ENCODE measurements around the gene GEMIN2. TPM values are rescaled to one million over a fixed set of nuclear protein-coding genes. Genes with fewer than 3 reads are reported as not detected.
A peak's percentile ranks its signal among the peaks of the same experiment; 100 is the strongest.

The GEMIN2 gene
- total RNA-seq, 4 donors from 2014 or later = 13.7 to 20.1 (median 17.7) TPM

GRCh38 chr14:39176263-39177167 is 62.4 kb downstream of the GEMIN2 start:
- peaks cover 48 to 53% (median 51%) of the 10 kb centered on the region in 4 donors for H3K36me3 ChIP-seq

GRCh38 chr14:39177168-39177545 is 63.0 kb downstream of the GEMIN2 start:
- DNase-seq (ENCODE audit: extremely low spot score) = no peak
- H3K9me3 ChIP-seq = no peaks in the 10 kb centered on the region
- no peak overlapping the region for H3K4me3 ChIP-seq
- H3K4me1 ChIP-seq = peaks cover 14 to 32% (median 22%) of the 10 kb centered on the region in 4 donors
- TF ChIP-seq POLR2A (IDR thresholded peaks at IDR 0.05; ENCODE audit: low read depth) = no peak
- TF ChIP-seq POLR2AphosphoS5 (IDR thresholded peaks at IDR 0.05) = no peak
- TF ChIP-seq EP300 (IDR thresholded peaks at IDR 0.05) = no peak
- TF ChIP-seq, protein P1, sequence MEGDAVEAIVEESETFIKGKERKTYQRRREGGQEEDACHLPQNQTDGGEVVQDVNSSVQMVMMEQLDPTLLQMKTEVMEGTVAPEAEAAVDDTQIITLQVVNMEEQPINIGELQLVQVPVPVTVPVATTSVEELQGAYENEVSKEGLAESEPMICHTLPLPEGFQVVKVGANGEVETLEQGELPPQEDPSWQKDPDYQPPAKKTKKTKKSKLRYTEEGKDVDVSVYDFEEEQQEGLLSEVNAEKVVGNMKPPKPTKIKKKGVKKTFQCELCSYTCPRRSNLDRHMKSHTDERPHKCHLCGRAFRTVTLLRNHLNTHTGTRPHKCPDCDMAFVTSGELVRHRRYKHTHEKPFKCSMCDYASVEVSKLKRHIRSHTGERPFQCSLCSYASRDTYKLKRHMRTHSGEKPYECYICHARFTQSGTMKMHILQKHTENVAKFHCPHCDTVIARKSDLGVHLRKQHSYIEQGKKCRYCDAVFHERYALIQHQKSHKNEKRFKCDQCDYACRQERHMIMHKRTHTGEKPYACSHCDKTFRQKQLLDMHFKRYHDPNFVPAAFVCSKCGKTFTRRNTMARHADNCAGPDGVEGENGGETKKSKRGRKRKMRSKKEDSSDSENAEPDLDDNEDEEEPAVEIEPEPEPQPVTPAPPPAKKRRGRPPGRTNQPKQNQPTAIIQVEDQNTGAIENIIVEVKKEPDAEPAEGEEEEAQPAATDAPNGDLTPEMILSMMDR (IDR thresholded peaks at IDR 0.05) = no peak
- peaks cover 53 to 60% (median 57%) of the 10 kb centered on the region in 4 donors for H3K36me3 ChIP-seq
- WGBS = 88% methylated on average over 9 of the region's 9 CpGs
- no peak overlapping the region for H3K27ac ChIP-seq (replicated peaks in 1 of 4)
- intact Hi-C loops (cut with DNase I) = no loop called here
- no peaks in the 10 kb centered on the region for H3K27me3 ChIP-seq

More at GRCh38 chr14:39176263-39177167, 62.4 kb downstream of the GEMIN2 start:
- TF ChIP-seq POLR2A (IDR thresholded peaks at IDR 0.05; ENCODE audit: low read depth) (no peak), POLR2AphosphoS5 (IDR thresholded peaks at IDR 0.05) (no peak), EP300 (IDR thresholded peaks at IDR 0.05) (no peak)
- TF ChIP-seq, protein P1 (IDR thresholded peaks at IDR 0.05) = no peak
- H3K4me1 ChIP-seq = peaks cover 14 to 32% (median 22%) of the 10 kb centered on the region in 4 donors
- peak overlapping the region in 3 of 4 donors; percentile 92 to 94 (median 92) for H3K27ac ChIP-seq (replicated peaks in 1 of 4)
- 73% methylated on average over 5 of the region's 5 CpGs for WGBS
- no peaks in the 10 kb centered on the region for H3K27me3 ChIP-seq
- peak overlapping the region; percentile 70 to 92 (median 78) for H3K4me3 ChIP-seq
- DNase-seq (ENCODE audit: extremely low spot score) = no peak
- H3K9me3 ChIP-seq = no peaks in the 10 kb centered on the region
- intact Hi-C loops (cut with DNase I) = no loop called here

- Histone ChIP-seq H3K36me3 (peaks cover 61 to 79% (median 74%) of the 10 kb centered on the region in 4 donors), H3K4me1 (peaks cover 14 to 32% (median 22%) of the 10 kb centered on the region in 4 donors), H3K4me3 (no peak overlapping the region), H3K9me3 (no peaks in the 10 kb centered on the region), H3K27ac (replicated peaks in 1 of 4) (no peak overlapping the region), H3K27me3 (no peaks in the 10 kb centered on the region)
- WGBS = 94% methylated on average over 6 of the region's 6 CpGs
- intact Hi-C loops (cut with DNase I) = no loop called here
- TF ChIP-seq, protein P1 (IDR thresholded peaks at IDR 0.05) = no peak
- TF ChIP-seq POLR2AphosphoS5 (IDR thresholded peaks at IDR 0.05) = no peak
- TF ChIP-seq EP300 (IDR thresholded peaks at IDR 0.05) = no peak
- no peak for TF ChIP-seq POLR2A (IDR thresholded peaks at IDR 0.05; ENCODE audit: low read depth)
- no peak for DNase-seq (ENCODE audit: extremely low spot score)
These were observed 64.9 kb downstream of the GEMIN2 start for GRCh38 chr14:39179042-39179441.

GRCh38 chr14:39180553-39180952 is 66.4 kb downstream of the GEMIN2 start:
- Histone ChIP-seq H3K27me3 (no peaks in the 10 kb centered on the region), H3K4me1 (peaks cover 14 to 28% (median 22%) of the 10 kb centered on the region in 4 donors), H3K36me3 (peaks cover 61 to 92% (median 88%) of the 10 kb centered on the region in 4 donors), H3K27ac (replicated peaks in 1 of 4) (no peak overlapping the region), H3K4me3 (no peak overlapping the region), H3K9me3 (no peaks in the 10 kb centered on the region)
- intact Hi-C loops (cut with DNase I) = no loop called here
- 82% methylated on average over 5 of the region's 5 CpGs for WGBS
- TF ChIP-seq EP300 (IDR thresholded peaks at IDR 0.05) (no peak), POLR2A (IDR thresholded peaks at IDR 0.05; ENCODE audit: low read depth) (no peak), POLR2AphosphoS5 (IDR thresholded peaks at IDR 0.05) (no peak)
- TF ChIP-seq, protein P1 (IDR thresholded peaks at IDR 0.05) = no peak
- DNase-seq (ENCODE audit: extremely low spot score) = no peak

All from esophagus muscularis mucosa (tissue), 4 donors.